ENCODE results near the gene SND1.

Gene SND1

GRCh38 chr7:128020159-128020558 is 368.2 kb downstream of the SND1 start:
- no peak for DNase-seq (ENCODE audit: low read depth in 2 of 2)

GRCh38 chr7:128021366-128021765 is 369.4 kb downstream of the SND1 start:
- no peak for DNase-seq (ENCODE audit: low read depth in 2 of 2)

GRCh38 chr7:128022631-128023532 is 370.9 kb downstream of the SND1 start:
- DNase-seq (ENCODE audit: low read depth in 2 of 2), result no peak

- no peak for DNase-seq (ENCODE audit: low read depth in 2 of 2)
Observed at GRCh38 chr7:128024151-128024550, 372.2 kb downstream of the SND1 start.

- no peak for DNase-seq (ENCODE audit: low read depth in 2 of 2)
Observed at GRCh38 chr7:128025380-128025779, 373.4 kb downstream of the SND1 start.

- no peak for DNase-seq (ENCODE audit: low read depth in 2 of 2)
Observed at GRCh38 chr7:128025819-128026218, 373.8 kb downstream of the SND1 start.

GRCh38 chr7:128026551-128026950 is 374.6 kb downstream of the SND1 start:
- DNase-seq (ENCODE audit: low read depth in 2 of 2), result no peak

- DNase-seq (ENCODE audit: low read depth in 2 of 2), result no peak
Observed at GRCh38 chr7:128027485-128027980, 375.5 kb downstream of the SND1 start.

GRCh38 chr7:128029405-128029995 is 377.5 kb downstream of the SND1 start:
- no peak for DNase-seq (ENCODE audit: low read depth in 2 of 2)

- DNase-seq (ENCODE audit: low read depth in 2 of 2), result no peak
Observed at GRCh38 chr7:128030263-128030653, 378.3 kb downstream of the SND1 start.

- peak in 1 of 2 donors; percentile 25 for DNase-seq (ENCODE audit: low read depth in 2 of 2)
Observed at GRCh38 chr7:128030654-128031611, 378.9 kb downstream of the SND1 start, which contains the start of gene LRRC4. LRRC4 (minus strand) TSS chr7:128031437; CDS start chr7:128030640, 797 bp downstream.

GRCh38 chr7:128031901-128032604 is 380.1 kb downstream of the SND1 start:
- DNase-seq (ENCODE audit: low read depth in 2 of 2), result peak; percentile 31 to 32

GRCh38 chr7:128032605-128033235 is 380.7 kb downstream of the SND1 start:
- DNase-seq (ENCODE audit: low read depth in 2 of 2), result no peak

GRCh38 chr7:128033246-128033645 is 381.3 kb downstream of the SND1 start:
- DNase-seq (ENCODE audit: low read depth in 2 of 2), result no peak

GRCh38 chr7:128034825-128035224 is 382.8 kb downstream of the SND1 start:
- no peak for DNase-seq (ENCODE audit: low read depth in 2 of 2)

GRCh38 chr7:128035712-128036111 is 383.7 kb downstream of the SND1 start:
- DNase-seq (ENCODE audit: low read depth in 2 of 2), result no peak

- DNase-seq (ENCODE audit: low read depth in 2 of 2), result no peak
Observed at GRCh38 chr7:128036226-128036940, 384.4 kb downstream of the SND1 start.

- DNase-seq (ENCODE audit: low read depth in 2 of 2), result no peak
Observed at GRCh38 chr7:128037081-128037480, 385.1 kb downstream of the SND1 start.

- DNase-seq (ENCODE audit: low read depth in 2 of 2), result no peak
Observed at GRCh38 chr7:128037880-128038619, 386.1 kb downstream of the SND1 start.

Data from stimulated activated CD8-positive, alpha-beta memory T cell treated with anti-CD3 and anti-CD28 coated beads, Interleukin-2, amount 100 ng/mL, for 48 hours (primary cell).